Keratinocyte (primary cell): ENCODE results near the gene SIMC1. TPM values are rescaled to one million over a fixed set of nuclear protein-coding genes. Genes with fewer than 3 reads are reported as not detected.

Source experiments
- DNase-seq: peaks from one replicate; pipeline ENCODE4 v3.0.0-alpha.2; 2011; ENCODE audit warnings: low read depth, missing footprints, low spot score
- FAIRE-seq: peaks from 2 replicates; lab custom pipeline; 2011; peaks lifted over from hg19 to GRCh38; lab: Jason Lieb, UNC
- H2AFZ ChIP-seq: 2 replicates; pipeline ENCODE4 v1.6.0; 2012; ENCODE audit warnings: low read length, control low read depth, inconsistent platforms; ENCODE audit not compliant: control insufficient read depth
- H3K27ac ChIP-seq: 2 replicates; pipeline ENCODE4 v1.5.1; 2011; ENCODE audit warnings: low read length; ENCODE audit not compliant: control insufficient read depth, insufficient read depth
- H3K27me3 ChIP-seq: 3 replicates; pipeline ENCODE4 v1.6.0; 2011; ENCODE audit warnings: low read length; ENCODE audit not compliant: control insufficient read depth, insufficient read depth; ENCODE audit errors: extremely low read depth
- H3K36me3 ChIP-seq, 2 experiments: 2 replicates in 1 of 2; 3 replicates in 1 of 2; pipeline ENCODE4 v1.5.1; 2011; ENCODE audit warnings: low read length in 2 of 2, mild to moderate bottlenecking in 1 of 2; ENCODE audit not compliant: control insufficient read depth in 2 of 2, insufficient read depth in 2 of 2; ENCODE audit errors: extremely low read depth in 1 of 2
- H3K4me1 ChIP-seq: 3 replicates; pipeline ENCODE4 v1.5.1; 2011; ENCODE audit warnings: low read length; ENCODE audit not compliant: control insufficient read depth, insufficient read depth; ENCODE audit errors: extremely low read depth
- H3K4me2 ChIP-seq: 3 replicates; pipeline ENCODE4 v1.6.0; 2011; ENCODE audit warnings: low read depth, low read length; ENCODE audit not compliant: control insufficient read depth, insufficient read depth; ENCODE audit errors: extremely low read depth
- H3K4me3 ChIP-seq, 3 experiments: fragments of 200-600 bp in 1 of 3; sonication (generic) in 1 of 3; 2 replicates in 2 of 3; 3 replicates in 1 of 3; pipeline ENCODE4 v1.5.1; 2011 to 2016; ENCODE audit warnings: low read length in 3 of 3, mild to moderate bottlenecking in 3 of 3, control low read depth in 2 of 3, inconsistent platforms in 1 of 3, low read depth in 1 of 3, mixed read lengths in 1 of 3, mixed run types in 1 of 3, moderate library complexity in 1 of 3; ENCODE audit not compliant: control insufficient read depth in 2 of 3, insufficient read depth in 2 of 3; ENCODE audit errors: extremely low read depth in 1 of 3
- H3K79me2 ChIP-seq: 2 replicates; pipeline ENCODE4 v1.6.0; 2012; ENCODE audit warnings: low read length; ENCODE audit not compliant: control insufficient read depth, insufficient read depth
- H3K9ac ChIP-seq: 3 replicates; pipeline ENCODE4 v1.6.0; 2011; ENCODE audit warnings: low read length; ENCODE audit not compliant: control insufficient read depth, insufficient read depth; ENCODE audit errors: extremely low read depth
- H3K9me1 ChIP-seq: 3 replicates; pipeline ENCODE4 v1.6.0; 2011; ENCODE audit warnings: low read length; ENCODE audit not compliant: control insufficient read depth, insufficient read depth; ENCODE audit errors: extremely low read depth
- H3K9me3 ChIP-seq: 2 replicates; pipeline ENCODE4 v1.5.1; 2012; ENCODE audit warnings: low read depth, low read length; ENCODE audit not compliant: control insufficient read depth
- H4K20me1 ChIP-seq: 3 replicates; pipeline ENCODE4 v1.6.0; 2011; ENCODE audit warnings: low read length; ENCODE audit not compliant: control insufficient read depth, insufficient read depth; ENCODE audit errors: extremely low read depth
- CTCF ChIP-seq, 3 experiments: IDR thresholded peaks in 1 of 3; conservative IDR thresholded peaks in 1 of 3; optimal IDR thresholded peaks in 1 of 3; 2 replicates in 2 of 3; 3 replicates in 1 of 3; pipeline versions ENCODE3 to v1.5.1; 2011; ENCODE audit warnings: low read length in 3 of 3, mild to moderate bottlenecking in 3 of 3, moderate library complexity in 2 of 3, control low read depth in 1 of 3, inconsistent platforms in 1 of 3; ENCODE audit not compliant: insufficient read depth in 2 of 3; ENCODE audit errors: extremely low read depth in 1 of 3
- EZH2 ChIP-seq: IDR thresholded peaks from one replicate; pipeline ENCODE4 v1.6.1; 2012; ENCODE audit warnings: inconsistent platforms, mild to moderate bottlenecking, low read length, moderate library complexity
- dilution Hi-C: fragments of 300-500 bp; cut with MboI; formaldehyde crosslinking; loops from one replicate; pipeline ENCODE4 v1.7.0; 2020; ENCODE audit warnings: low sequenced_read_pairs; ENCODE audit not compliant: extremely low pct_ligation_motif_present
- polyA plus RNA-seq, 5 experiments: library from polyadenylated mRNA; depleted of rRNA in 3 of 5; stranded (reverse) in 3 of 5; stranded (forward) in 1 of 5; unstranded in 1 of 5; fragments of >200 nt; gene quantifications; 1 replicate in 1 of 5; 2 replicates in 3 of 5; 3 replicates in 1 of 5; pipeline versions ENCODE4 v1.2.1 to v1.2.3, GENCODE V29; 2011 to 2012; ENCODE audit warnings: missing spikeins in 2 of 5, low read depth in 1 of 5, low replicate concordance in 1 of 5

The SIMC1 gene
- polyA plus RNA-seq, 1 donor (not counting 4 experiments of a cell fraction or from before 2014, with no cell fraction given): 5.2 TPM

- peaks cover 30 to 35% of the 10 kb centered on the region in 2 experiments for H3K36me3 ChIP-seq
Measured at GRCh38 chr5:176379881-176380280, 141.7 kb downstream of the SIMC1 start.

GRCh38 chr5:176381423-176381822, 143.2 kb downstream of the SIMC1 start:
- dilution Hi-C loops: no loop called here

More at GRCh38 chr5:176379881-176380280, 141.7 kb downstream of the SIMC1 start:
- Histone ChIP-seq H4K20me1 (no peaks in the 10 kb centered on the region), H2AFZ (no peak overlapping the region), H3K79me2 (peaks cover under 1% of the 10 kb centered on the region), H3K27ac (no peak overlapping the region), H3K9me1 (no peaks in the 10 kb centered on the region), H3K4me3 (no peak overlapping the region), H3K9me3 (no peaks in the 10 kb centered on the region), H3K27me3 (no peaks in the 10 kb centered on the region), H3K4me2 (no peak overlapping the region), H3K4me1 (no peaks in the 10 kb centered on the region), H3K9ac (no peak overlapping the region)
- dilution Hi-C loops: no loop called here
- TF ChIP-seq EZH2: no peak
- no peak for TF ChIP-seq CTCF (optimal IDR thresholded peaks at IDR 0.05 in 1 of 3, IDR thresholded peaks at IDR 0.05 in 1 of 3, conservative IDR thresholded peaks at IDR 0.05 in 1 of 3; ENCODE audit: extremely low read depth in 1 of 3, insufficient read depth in 2 of 3, low read length in 3 of 3)
- DNase-seq: no peak
- FAIRE-seq: no peak

More at GRCh38 chr5:176381423-176381822, 143.2 kb downstream of the SIMC1 start:
- peaks cover 2% of the 10 kb centered on the region for H3K4me1 ChIP-seq
- no peak overlapping the region for H2AFZ ChIP-seq
- H3K27me3 ChIP-seq: no peaks in the 10 kb centered on the region
- no peak for FAIRE-seq
- TF ChIP-seq EZH2 (no peak), CTCF (optimal IDR thresholded peaks at IDR 0.05 in 1 of 3, IDR thresholded peaks at IDR 0.05 in 1 of 3, conservative IDR thresholded peaks at IDR 0.05 in 1 of 3; ENCODE audit: extremely low read depth in 1 of 3, insufficient read depth in 2 of 3, low read length in 3 of 3) (no peak)
- H3K79me2 ChIP-seq: peaks cover 16% of the 10 kb centered on the region
- H3K27ac ChIP-seq: no peak overlapping the region
- H3K36me3 ChIP-seq: peaks cover 38 to 50% of the 10 kb centered on the region in 2 experiments
- DNase-seq: no peak
- no peaks in the 10 kb centered on the region for H3K9me3 ChIP-seq
- peaks cover 3% of the 10 kb centered on the region for H4K20me1 ChIP-seq
- no peak overlapping the region for H3K9ac ChIP-seq
- H3K4me2 ChIP-seq: no peak overlapping the region
- H3K9me1 ChIP-seq: no peaks in the 10 kb centered on the region
- H3K4me3 ChIP-seq: no peak overlapping the region
